Measurements from ENCODE around the gene IL17F.

The IL17F gene

GRCh38 chr6:52244400-52244799 lies at the start of gene IL17F:
TSS of gene IL17F (minus strand) at chr6:52244500. CDS start at chr6:52244429, 71 bp downstream.
- no peak for DNase-seq (ENCODE audit: low spot score)

- no peak for DNase-seq (ENCODE audit: low spot score)
Measured at GRCh38 chr6:52293067-52293466, 48.8 kb upstream of the IL17F start.

GRCh38 chr6:52288841-52289240 lies 44.5 kb upstream of the IL17F start:
- DNase-seq (ENCODE audit: low spot score): no peak

- no peak for DNase-seq (ENCODE audit: low spot score)
Measured at GRCh38 chr6:52288216-52288615, 43.9 kb upstream of the IL17F start.

GRCh38 chr6:52286798-52287432 lies 42.6 kb upstream of the IL17F start:
- peak; percentile 75 for DNase-seq (ENCODE audit: low spot score)

GRCh38 chr6:52285177-52286068 lies 41.1 kb upstream of the IL17F start:
- peak; percentile 45 for DNase-seq (ENCODE audit: low spot score)

GRCh38 chr6:52284460-52285176 lies 40.3 kb upstream of the IL17F start, which contains the start of gene MCM3:
TSS of gene MCM3 (minus strand) at chr6:52284742. CDS start at chr6:52284674, 68 bp downstream.
- peak; percentile 100 for DNase-seq (ENCODE audit: low spot score)

GRCh38 chr6:52284131-52284459 lies 39.8 kb upstream of the IL17F start:
- peak; percentile 16 for DNase-seq (ENCODE audit: low spot score)

GRCh38 chr6:52283111-52283510 lies 38.8 kb upstream of the IL17F start:
- no peak for DNase-seq (ENCODE audit: low spot score)

- no peak for DNase-seq (ENCODE audit: low spot score)
Measured at GRCh38 chr6:52276130-52276529, 31.8 kb upstream of the IL17F start.

- no peak for DNase-seq (ENCODE audit: low spot score)
Measured at GRCh38 chr6:52271852-52272460, 27.7 kb upstream of the IL17F start.

- DNase-seq (ENCODE audit: low spot score): peak; percentile 83
Measured at GRCh38 chr6:52263709-52264540, 19.6 kb upstream of the IL17F start.

- DNase-seq (ENCODE audit: low spot score): no peak
Measured at GRCh38 chr6:52262620-52263344, 18.5 kb upstream of the IL17F start.

GRCh38 chr6:52261229-52261628 lies 16.9 kb upstream of the IL17F start:
- no peak for DNase-seq (ENCODE audit: low spot score)

- no peak for DNase-seq (ENCODE audit: low spot score)
Measured at GRCh38 chr6:52260634-52261033, 16.3 kb upstream of the IL17F start.

GRCh38 chr6:52255434-52255833 lies 11.1 kb upstream of the IL17F start:
- DNase-seq (ENCODE audit: low spot score): no peak

GRCh38 chr6:52254731-52255378 lies 10.6 kb upstream of the IL17F start:
- DNase-seq (ENCODE audit: low spot score): no peak

GRCh38 chr6:52253494-52253893 lies 9.2 kb upstream of the IL17F start:
- DNase-seq (ENCODE audit: low spot score): no peak

- DNase-seq (ENCODE audit: low spot score): no peak
Measured at GRCh38 chr6:52251113-52251512, 6.8 kb upstream of the IL17F start.

- DNase-seq (ENCODE audit: low spot score): no peak
Measured at GRCh38 chr6:52249078-52249477, 4.8 kb upstream of the IL17F start.

All from Ammon's horn (tissue), 1 donor.